ENCODE results near the gene ITGB6. TPM values are rescaled to one million over a fixed set of nuclear protein-coding genes. Genes with fewer than 3 reads are reported as not detected.

Gene ITGB6
- polyA plus RNA-seq, 2 of the 4 experiments (the other 2 are of a cell fraction): 4.2 to 5.0 TPM

- POLR2A ChIA-PET: no interaction called here
- WGBS (ENCODE audit: missing lambda C conversion rate): 89% methylated on average over 2 of the region's 2 CpGs
- FAIRE-seq (no peak), ATAC-seq (no peak), DNase-seq (ENCODE audit: low read depth in 1 of 2, low spot score in 1 of 2) (no peak)
- no peak overlapping the region for H3K27ac ChIP-seq
- no peak overlapping the region for H3K4me3 ChIP-seq
- CTCF ChIA-PET: interaction anchor here (1.2 to 2.9 kb wide), 3 partner anchors 9 to 1011 kb away, joined by 3 to 6 read pairs (median 4); partner anchors contain the start of gene PLA2R1
- no peaks in the 10 kb centered on the region for H3K4me1 ChIP-seq
- TF ChIP-seq REST (IDR thresholded peaks at IDR 0.05) (no peak), POLR2AphosphoS2 (conservative IDR thresholded peaks at IDR 0.05; ENCODE audit: low read length) (no peak), CEBPB (IDR thresholded peaks at IDR 0.05) (no peak), NR3C1 (IDR thresholded peaks at IDR 0.05) (no peak), FOSL2 (IDR thresholded peaks at IDR 0.05) (no peak), FOSL2 (CRISPR knock-in tag; IDR thresholded peaks at IDR 0.05) (no peak), ESRRA (IDR thresholded peaks at IDR 0.05; ENCODE audit: borderline replicate concordance, low read length) (no peak), ELK1 (IDR thresholded peaks at IDR 0.05; ENCODE audit: low read depth, low read length) (no peak), MYC (IDR thresholded peaks at IDR 0.05; ENCODE audit: borderline replicate concordance, low read length) (no peak), FOXS1 (CRISPR knock-in tag; IDR thresholded peaks at IDR 0.05) (no peak), RARB (CRISPR knock-in tag; IDR thresholded peaks at IDR 0.05) (no peak), ZC3H11A (IDR thresholded peaks at IDR 0.05) (no peak), HOXB5 (CRISPR knock-in tag; IDR thresholded peaks at IDR 0.05) (no peak), MAX (IDR thresholded peaks at IDR 0.05) (no peak), RAD21 (conservative IDR thresholded peaks at IDR 0.05 in 1 of 2, IDR thresholded peaks at IDR 0.05 in 1 of 2) (no peak), PBX3 (IDR thresholded peaks at IDR 0.05) (no peak)
- H3K9me3 ChIP-seq: no peaks in the 10 kb centered on the region
- H3K4me2 ChIP-seq: no peak overlapping the region
These were observed 147.5 kb downstream of the ITGB6 start for GRCh38 chr2:160052531-160052930.

- Histone ChIP-seq H3K4me1 (no peaks in the 10 kb centered on the region), H3K27ac (no peak overlapping the region), H3K4me2 (no peak overlapping the region), H3K4me3 (no peak overlapping the region), H3K9me3 (no peaks in the 10 kb centered on the region)
- DNase-seq (ENCODE audit: low read depth in 1 of 2, low spot score in 1 of 2) (no peak), ATAC-seq (no peak), FAIRE-seq (no peak)
- POLR2A ChIA-PET: no interaction called here
- WGBS (ENCODE audit: missing lambda C conversion rate): 74% methylated on average over 3 of the region's 3 CpGs
- CTCF ChIA-PET: interaction anchor here (1.0 to 2.9 kb wide), 3 partner anchors 10 to 1012 kb away, joined by 3 to 6 read pairs (median 3); no protein-coding TSS in a partner anchor
- no peak for TF ChIP-seq CTCF (IDR thresholded peaks at IDR 0.05)
- TF ChIP-seq MAX (IDR thresholded peaks at IDR 0.05): no peak
- TF ChIP-seq ZC3H11A (IDR thresholded peaks at IDR 0.05): no peak
- TF ChIP-seq BCL3 (IDR thresholded peaks at IDR 0.05): no peak
- no peak for TF ChIP-seq ZFP36 (IDR thresholded peaks at IDR 0.05; ENCODE audit: borderline replicate concordance, partially characterized antibody)
- no peak for TF ChIP-seq CBX8 (IDR thresholded peaks at IDR 0.05)
- no peak for TF ChIP-seq CBX2 (IDR thresholded peaks at IDR 0.05; ENCODE audit: borderline replicate concordance, low read depth)
- TF ChIP-seq ZNF302 (CRISPR knock-in tag; IDR thresholded peaks at IDR 0.05): no peak
- TF ChIP-seq JUNB (IDR thresholded peaks at IDR 0.05): no peak
- TF ChIP-seq HOXA7 (CRISPR knock-in tag; IDR thresholded peaks at IDR 0.05): no peak
- TF ChIP-seq HMGXB4 (CRISPR knock-in tag; IDR thresholded peaks at IDR 0.05; ENCODE audit: borderline replicate concordance): no peak
- TF ChIP-seq EHMT2 (IDR thresholded peaks at IDR 0.05; ENCODE audit: low read depth): no peak
- TF ChIP-seq CEBPB (IDR thresholded peaks at IDR 0.05): no peak
- TF ChIP-seq MAZ (IDR thresholded peaks at IDR 0.05; ENCODE audit: borderline replicate concordance, low read depth, low read length): no peak
These were observed 148.7 kb downstream of the ITGB6 start for GRCh38 chr2:160051371-160051800.

All from A549 (cell line).